Measurements from ENCODE around the gene USF2.
"Not testable (repeated sequence)": the region's sequence is repeated elsewhere in the genome, so short reads cannot be mapped to it uniquely, and the experiment has no call there.

USF2 gene

GRCh38 chr19:35284153-35285094 is 15.7 kb downstream of the USF2 start:
- DNase-seq (ENCODE audit: low read depth in 2 of 3, low spot score in 1 of 3) = no peak

- DNase-seq (ENCODE audit: low read depth in 2 of 3, low spot score in 1 of 3) = no peak
These were observed 16.3 kb downstream of the USF2 start for GRCh38 chr19:35285095-35285449.

GRCh38 chr19:35285465-35285864 is 16.7 kb downstream of the USF2 start:
- DNase-seq (ENCODE audit: low read depth in 2 of 3, low spot score in 1 of 3) = not testable (repeated sequence)

GRCh38 chr19:35286101-35286500 is 17.3 kb downstream of the USF2 start:
- DNase-seq (ENCODE audit: low read depth in 2 of 3, low spot score in 1 of 3) = not testable (repeated sequence)

GRCh38 chr19:35287713-35288112 is 19.0 kb downstream of the USF2 start:
- no peak for DNase-seq (ENCODE audit: low read depth in 2 of 3, low spot score in 1 of 3)

GRCh38 chr19:35288331-35288730 is 19.6 kb downstream of the USF2 start:
- DNase-seq (ENCODE audit: low read depth in 2 of 3, low spot score in 1 of 3) = no peak

GRCh38 chr19:35288906-35289305 is 20.1 kb downstream of the USF2 start:
- DNase-seq (ENCODE audit: low read depth in 2 of 3, low spot score in 1 of 3) = no peak

- DNase-seq (ENCODE audit: low read depth in 2 of 3, low spot score in 1 of 3) = no peak
These were observed 21.8 kb downstream of the USF2 start for GRCh38 chr19:35290381-35291127.

GRCh38 chr19:35291259-35291658 is 22.5 kb downstream of the USF2 start:
- DNase-seq (ENCODE audit: low read depth in 2 of 3, low spot score in 1 of 3) = no peak

GRCh38 chr19:35291916-35292315 is 23.2 kb downstream of the USF2 start, which contains the start of gene MAG:
Gene MAG (plus strand): TSS chr19:35292161. CDS start chr19:35295409, 3,248 bp downstream.
- no peak for DNase-seq (ENCODE audit: low read depth in 2 of 3, low spot score in 1 of 3)

GRCh38 chr19:35292421-35293362 is 23.9 kb downstream of the USF2 start:
- DNase-seq (ENCODE audit: low read depth in 2 of 3, low spot score in 1 of 3) = no peak

- DNase-seq (ENCODE audit: low read depth in 2 of 3, low spot score in 1 of 3) = no peak
These were observed 24.6 kb downstream of the USF2 start for GRCh38 chr19:35293363-35293739.

- no peak for DNase-seq (ENCODE audit: low read depth in 2 of 3, low spot score in 1 of 3)
These were observed 25.0 kb downstream of the USF2 start for GRCh38 chr19:35293808-35294207.

GRCh38 chr19:35294328-35294727 is 25.6 kb downstream of the USF2 start:
- DNase-seq (ENCODE audit: low read depth in 2 of 3, low spot score in 1 of 3) = no peak

GRCh38 chr19:35294859-35295791 is 26.4 kb downstream of the USF2 start:
- DNase-seq (ENCODE audit: low read depth in 2 of 3, low spot score in 1 of 3) = no peak

- peak in 1 of 3 donors; percentile 30 for DNase-seq (ENCODE audit: low read depth in 2 of 3, low spot score in 1 of 3)
These were observed 27.2 kb downstream of the USF2 start for GRCh38 chr19:35295792-35296462.

GRCh38 chr19:35296644-35297514 is 28.1 kb downstream of the USF2 start:
- DNase-seq (ENCODE audit: low read depth in 2 of 3, low spot score in 1 of 3) = no peak

GRCh38 chr19:35297515-35297848 is 28.7 kb downstream of the USF2 start:
- DNase-seq (ENCODE audit: low read depth in 2 of 3, low spot score in 1 of 3) = no peak

GRCh38 chr19:35297922-35298321 is 29.2 kb downstream of the USF2 start:
- DNase-seq (ENCODE audit: low read depth in 2 of 3, low spot score in 1 of 3) = no peak
